Astrocyte of the spinal cord (primary cell): ENCODE results near the gene UNG.
A peak's percentile ranks its signal among the peaks of the same experiment; 100 is the strongest.

Experiments used
- DNase-seq: peaks from one replicate; pipeline ENCODE4 v3.0.0; 2011; ENCODE audit warnings: low read depth, low spot score
- H3K4me3 ChIP-seq: 2 replicates; pipeline ENCODE4 v1.5.1; 2011; ENCODE audit warnings: low read depth, mild to moderate bottlenecking, low read length, moderate library complexity
- in situ Hi-C: cut with HindIII; loops from 2 replicates; pipeline ENCODE4 v1.10.0; 2017; ENCODE audit warnings: low sequenced_read_pairs
- TF ChIP-seq, protein P1 (sequence below): IDR thresholded peaks from 2 replicates; pipeline ENCODE4 v1.5.1; 2012; ENCODE audit warnings: low read depth, mild to moderate bottlenecking, low read length, inconsistent platforms

UNG gene

DNA sequence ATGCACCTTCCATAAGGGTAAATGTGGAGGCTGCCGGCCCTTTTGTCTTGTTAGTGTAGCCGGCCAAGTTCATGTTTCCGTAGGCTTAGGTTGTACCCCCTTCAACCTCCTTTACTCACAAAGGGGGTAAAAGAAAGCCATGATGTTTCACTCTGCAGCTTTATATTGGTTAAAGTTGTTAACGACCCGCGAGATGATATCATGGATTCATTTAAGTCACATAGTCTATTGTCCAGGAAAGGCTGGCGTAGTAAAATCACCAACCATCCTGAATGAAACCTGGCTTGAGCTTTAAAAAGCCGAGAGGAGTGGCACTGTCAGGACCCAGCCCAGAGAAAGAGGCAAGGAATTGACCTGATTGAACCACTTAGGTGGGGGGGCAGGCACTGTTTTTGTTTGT is 1.3 kb downstream of the UNG start:
- TF ChIP-seq, protein P1, sequence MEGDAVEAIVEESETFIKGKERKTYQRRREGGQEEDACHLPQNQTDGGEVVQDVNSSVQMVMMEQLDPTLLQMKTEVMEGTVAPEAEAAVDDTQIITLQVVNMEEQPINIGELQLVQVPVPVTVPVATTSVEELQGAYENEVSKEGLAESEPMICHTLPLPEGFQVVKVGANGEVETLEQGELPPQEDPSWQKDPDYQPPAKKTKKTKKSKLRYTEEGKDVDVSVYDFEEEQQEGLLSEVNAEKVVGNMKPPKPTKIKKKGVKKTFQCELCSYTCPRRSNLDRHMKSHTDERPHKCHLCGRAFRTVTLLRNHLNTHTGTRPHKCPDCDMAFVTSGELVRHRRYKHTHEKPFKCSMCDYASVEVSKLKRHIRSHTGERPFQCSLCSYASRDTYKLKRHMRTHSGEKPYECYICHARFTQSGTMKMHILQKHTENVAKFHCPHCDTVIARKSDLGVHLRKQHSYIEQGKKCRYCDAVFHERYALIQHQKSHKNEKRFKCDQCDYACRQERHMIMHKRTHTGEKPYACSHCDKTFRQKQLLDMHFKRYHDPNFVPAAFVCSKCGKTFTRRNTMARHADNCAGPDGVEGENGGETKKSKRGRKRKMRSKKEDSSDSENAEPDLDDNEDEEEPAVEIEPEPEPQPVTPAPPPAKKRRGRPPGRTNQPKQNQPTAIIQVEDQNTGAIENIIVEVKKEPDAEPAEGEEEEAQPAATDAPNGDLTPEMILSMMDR: no peak
- peak overlapping the region; percentile 76 for H3K4me3 ChIP-seq
- DNase-seq: no peak
- in situ Hi-C loops: no loop called here

- in situ Hi-C loops: no loop called here
- H3K4me3 ChIP-seq: no peak overlapping the region
Observed at GRCh38 chr12:109099431-109100020, 2.1 kb downstream of the UNG start.

DNA sequence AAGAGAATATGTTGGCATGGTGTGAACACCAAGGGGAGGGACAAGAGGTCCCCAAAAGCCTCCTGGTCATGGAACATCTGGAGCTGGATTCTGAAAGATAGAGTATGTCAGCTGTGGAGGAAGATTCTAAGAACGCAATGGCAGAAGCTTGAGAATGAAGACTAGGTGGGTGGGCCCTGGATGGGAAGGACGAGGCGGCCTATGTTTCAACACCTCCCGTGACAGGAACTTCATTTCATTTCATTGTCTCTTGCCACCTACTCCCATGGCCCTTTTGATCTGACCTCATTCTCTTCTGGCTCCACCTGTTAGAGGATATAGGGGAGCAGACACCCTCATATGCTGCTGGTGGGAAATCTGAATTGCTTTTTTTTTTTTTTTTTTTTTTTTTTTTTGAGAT is 3.3 kb downstream of the UNG start:
- H3K4me3 ChIP-seq: no peak overlapping the region
- TF ChIP-seq, protein P1: no peak
- DNase-seq: no peak
- in situ Hi-C loops: no loop called here

More at GRCh38 chr12:109099431-109100020, 2.1 kb downstream of the UNG start:
- DNase-seq: no peak
- TF ChIP-seq, protein P1: no peak

GRCh38 chr12:109102491-109102890 is 5.1 kb downstream of the UNG start:
- TF ChIP-seq, protein P1: no peak
- no peak for DNase-seq
- no peak overlapping the region for H3K4me3 ChIP-seq
- in situ Hi-C loops: no loop called here

- TF ChIP-seq, protein P1: no peak
- in situ Hi-C loops: no loop called here
- H3K4me3 ChIP-seq: no peak overlapping the region
- no peak for DNase-seq
Observed at GRCh38 chr12:109105176-109105575, 7.8 kb downstream of the UNG start.

DNA sequence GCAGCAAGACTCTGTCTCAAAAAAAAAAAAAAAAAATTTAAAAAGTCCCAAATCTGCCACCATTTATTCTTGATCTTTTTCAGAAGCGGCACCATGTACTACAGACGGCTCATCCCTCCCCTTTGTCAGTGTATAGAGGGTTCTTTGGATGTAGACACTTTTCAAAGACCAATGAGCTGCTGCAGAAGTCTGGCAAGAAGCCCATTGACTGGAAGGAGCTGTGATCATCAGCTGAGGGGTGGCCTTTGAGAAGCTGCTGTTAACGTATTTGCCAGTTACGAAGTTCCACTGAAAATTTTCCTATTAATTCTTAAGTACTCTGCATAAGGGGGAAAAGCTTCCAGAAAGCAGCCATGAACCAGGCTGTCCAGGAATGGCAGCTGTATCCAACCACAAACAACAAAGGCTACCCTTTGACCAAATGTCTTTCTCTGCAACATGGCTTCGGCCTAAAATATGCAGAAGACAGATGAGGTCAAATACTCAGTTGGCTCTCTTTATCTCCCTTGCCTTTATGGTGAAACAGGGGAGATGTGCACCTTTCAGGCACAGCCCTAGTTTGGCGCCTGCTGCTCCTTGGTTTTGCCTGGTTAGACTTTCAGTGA is 12.5 kb downstream of the UNG start:
- TF ChIP-seq, protein P1: no peak
- in situ Hi-C loops: no loop called here
- H3K4me3 ChIP-seq: no peak overlapping the region
- DNase-seq: no peak
